ENCODE measurements around the gene NTRK2.

Gene NTRK2

DNA sequence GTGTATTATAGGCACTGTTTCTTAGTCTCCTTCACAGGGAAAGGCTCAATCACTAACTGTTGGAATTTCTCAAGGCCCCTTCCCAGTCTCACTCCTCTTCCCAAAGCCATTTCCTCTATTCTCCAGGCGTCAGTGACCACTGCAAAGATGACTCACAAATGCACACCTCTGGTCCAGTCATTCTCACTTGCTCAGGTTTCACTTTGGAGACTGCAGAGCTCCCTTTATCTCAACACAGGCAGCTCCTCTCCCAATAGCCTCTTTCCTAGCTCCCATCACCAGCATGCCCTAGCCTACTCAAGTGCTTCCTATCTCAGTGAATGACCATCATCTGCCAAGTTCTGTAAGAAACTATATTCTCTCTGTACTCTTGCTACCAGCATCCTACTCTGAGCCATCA is 323.6 kb downstream of the NTRK2 start:
- no peak overlapping the region for H3K4me3 ChIP-seq (ENCODE audit: low read depth, low read length)
- TF ChIP-seq, protein P1, sequence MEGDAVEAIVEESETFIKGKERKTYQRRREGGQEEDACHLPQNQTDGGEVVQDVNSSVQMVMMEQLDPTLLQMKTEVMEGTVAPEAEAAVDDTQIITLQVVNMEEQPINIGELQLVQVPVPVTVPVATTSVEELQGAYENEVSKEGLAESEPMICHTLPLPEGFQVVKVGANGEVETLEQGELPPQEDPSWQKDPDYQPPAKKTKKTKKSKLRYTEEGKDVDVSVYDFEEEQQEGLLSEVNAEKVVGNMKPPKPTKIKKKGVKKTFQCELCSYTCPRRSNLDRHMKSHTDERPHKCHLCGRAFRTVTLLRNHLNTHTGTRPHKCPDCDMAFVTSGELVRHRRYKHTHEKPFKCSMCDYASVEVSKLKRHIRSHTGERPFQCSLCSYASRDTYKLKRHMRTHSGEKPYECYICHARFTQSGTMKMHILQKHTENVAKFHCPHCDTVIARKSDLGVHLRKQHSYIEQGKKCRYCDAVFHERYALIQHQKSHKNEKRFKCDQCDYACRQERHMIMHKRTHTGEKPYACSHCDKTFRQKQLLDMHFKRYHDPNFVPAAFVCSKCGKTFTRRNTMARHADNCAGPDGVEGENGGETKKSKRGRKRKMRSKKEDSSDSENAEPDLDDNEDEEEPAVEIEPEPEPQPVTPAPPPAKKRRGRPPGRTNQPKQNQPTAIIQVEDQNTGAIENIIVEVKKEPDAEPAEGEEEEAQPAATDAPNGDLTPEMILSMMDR (IDR thresholded peaks at IDR 0.05; ENCODE audit: borderline replicate concordance, insufficient read depth, low read depth, low read length), result no peak

DNA sequence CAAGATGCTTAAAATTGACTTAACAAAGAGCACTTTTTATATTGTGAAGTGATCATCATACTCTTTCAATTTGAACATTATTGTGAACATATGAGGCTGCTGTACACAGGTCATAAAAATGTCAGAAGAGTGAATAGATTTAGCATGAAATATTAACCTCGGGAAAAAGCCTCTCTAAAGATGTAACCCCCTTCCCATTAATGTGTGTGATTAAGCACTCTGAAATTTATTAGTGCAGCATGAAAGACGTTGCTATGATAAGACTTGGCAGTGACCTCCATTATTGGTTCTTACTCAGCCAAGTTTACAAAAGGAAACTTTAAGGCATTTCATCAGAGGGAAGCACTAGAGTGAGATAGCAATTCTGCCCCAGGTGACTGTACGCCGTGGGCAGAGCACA is 326.5 kb downstream of the NTRK2 start:
- TF ChIP-seq, protein P1 (IDR thresholded peaks at IDR 0.05; ENCODE audit: borderline replicate concordance, insufficient read depth, low read depth, low read length), result no peak
- H3K4me3 ChIP-seq (ENCODE audit: low read depth, low read length), result no peak overlapping the region

DNA sequence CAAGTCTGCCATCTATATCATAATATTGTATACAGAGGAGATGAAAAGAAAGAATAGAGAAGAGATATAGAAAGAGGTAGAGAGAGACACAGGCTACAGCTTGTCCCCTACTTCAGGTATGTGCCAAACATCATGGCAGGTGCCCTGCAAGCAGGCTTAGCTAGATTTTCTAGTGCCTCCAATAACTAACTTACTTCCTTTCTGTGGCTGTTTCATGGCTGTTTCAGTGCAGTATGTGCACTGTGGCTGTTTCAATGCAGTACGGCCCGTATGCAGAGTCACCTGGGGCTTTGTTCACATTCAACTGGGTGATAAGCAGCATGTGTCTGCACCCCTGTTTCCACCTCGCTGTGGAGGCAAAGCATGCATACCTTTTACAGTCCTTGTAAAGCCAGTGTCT is 327.2 kb downstream of the NTRK2 start:
- TF ChIP-seq, protein P1 (IDR thresholded peaks at IDR 0.05; ENCODE audit: borderline replicate concordance, insufficient read depth, low read depth, low read length), result no peak
- no peak overlapping the region for H3K4me3 ChIP-seq (ENCODE audit: low read depth, low read length)

DNA sequence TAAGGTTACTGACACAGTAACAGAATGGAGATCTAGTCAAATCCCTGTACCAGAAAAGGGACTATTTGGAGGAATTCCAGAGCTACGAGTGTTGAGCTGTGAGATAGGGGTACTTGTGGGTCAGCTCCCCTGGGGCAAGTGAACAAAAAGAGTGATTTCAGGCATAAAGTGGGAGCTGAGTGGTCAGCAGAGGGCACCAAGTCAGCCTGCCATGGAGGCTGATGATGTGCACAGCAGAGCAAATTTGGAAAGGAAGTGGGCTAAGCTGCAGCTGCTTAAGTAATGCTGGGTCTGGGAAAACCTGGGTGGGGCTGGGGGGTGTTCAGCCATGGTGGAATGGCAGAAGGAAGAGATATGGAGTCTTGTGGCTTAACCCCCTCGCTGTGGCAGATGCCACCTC is 327.9 kb downstream of the NTRK2 start:
- TF ChIP-seq, protein P1 (IDR thresholded peaks at IDR 0.05; ENCODE audit: borderline replicate concordance, insufficient read depth, low read depth, low read length), result no peak
- H3K4me3 ChIP-seq (ENCODE audit: low read depth, low read length), result no peak overlapping the region

DNA sequence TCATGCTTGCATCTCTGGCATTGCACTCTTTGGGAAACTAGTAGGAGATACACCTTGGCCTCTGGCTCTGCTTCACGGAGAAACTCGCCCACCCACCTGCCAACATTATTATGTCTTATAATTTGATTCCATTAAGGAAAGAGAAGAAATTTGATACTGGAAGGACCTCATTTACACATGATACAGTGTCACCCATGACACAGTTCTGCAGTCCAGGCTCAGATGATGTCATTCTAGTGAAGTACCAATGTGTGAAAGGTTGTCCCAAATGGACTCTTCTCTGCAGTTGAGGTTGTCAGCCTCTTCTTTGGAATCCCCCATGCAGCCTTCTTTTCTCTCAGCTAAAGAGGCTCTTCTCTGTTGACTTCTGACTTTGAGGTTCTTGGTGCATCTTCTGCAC is 329.1 kb downstream of the NTRK2 start:
- no peak overlapping the region for H3K4me3 ChIP-seq (ENCODE audit: low read depth, low read length)
- TF ChIP-seq, protein P1 (IDR thresholded peaks at IDR 0.05; ENCODE audit: borderline replicate concordance, insufficient read depth, low read depth, low read length), result no peak

DNA sequence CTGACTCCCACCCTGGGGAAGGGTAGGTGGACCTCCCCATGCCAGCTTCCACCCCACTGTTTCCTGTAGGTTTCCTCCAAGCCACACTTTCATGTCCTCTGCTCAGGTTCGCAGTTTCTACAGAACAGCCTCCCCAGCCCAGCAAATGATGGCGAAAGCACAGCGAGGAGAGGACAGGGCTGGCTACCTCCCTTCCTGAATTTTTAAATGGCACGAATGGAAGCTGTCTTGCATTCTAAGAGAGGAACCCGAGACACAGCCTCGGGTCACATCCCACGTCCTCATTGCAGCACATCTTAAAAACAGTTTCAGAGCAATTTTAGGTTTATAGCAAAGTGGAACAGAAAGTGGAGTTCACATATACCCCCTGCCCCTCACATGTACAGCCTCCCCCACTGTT is 330.3 kb downstream of the NTRK2 start:
- no peak overlapping the region for H3K4me3 ChIP-seq (ENCODE audit: low read depth, low read length)
- TF ChIP-seq, protein P1 (IDR thresholded peaks at IDR 0.05; ENCODE audit: borderline replicate concordance, insufficient read depth, low read depth, low read length), result no peak

DNA sequence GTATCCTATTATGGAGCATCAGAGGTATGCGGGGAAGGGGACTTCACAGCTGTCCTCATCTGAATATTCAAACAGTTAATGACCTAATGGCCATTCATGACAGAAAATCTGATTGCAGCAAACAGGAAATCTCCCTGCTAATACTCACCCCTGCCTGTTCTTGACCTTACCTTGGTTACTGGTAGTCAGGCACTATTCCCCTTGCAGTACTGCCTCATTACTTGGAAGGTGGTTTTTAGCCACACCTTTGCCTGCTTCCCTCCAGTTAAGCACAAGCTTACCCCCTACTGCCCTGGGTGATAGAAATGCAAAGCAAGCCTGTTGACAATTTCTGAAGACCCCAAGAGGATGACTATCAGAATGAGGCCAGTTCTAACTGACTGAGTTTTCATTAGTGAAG is 332.4 kb downstream of the NTRK2 start:
- TF ChIP-seq, protein P1 (IDR thresholded peaks at IDR 0.05; ENCODE audit: borderline replicate concordance, insufficient read depth, low read depth, low read length), result no peak
- no peak overlapping the region for H3K4me3 ChIP-seq (ENCODE audit: low read depth, low read length)

Measured in GM12875 (cell line).